GM12892 (cell line): ENCODE measurements around the gene MORC3.

Experiments used
- POLR2A ChIP-seq: IDR thresholded peaks from 2 replicates; pipeline ENCODE4 v1.6.1; 2011; ENCODE audit warnings: low read depth, low read length, control low read depth
- POLR2AphosphoS5 ChIP-seq: IDR thresholded peaks from 2 replicates; pipeline ENCODE4 v1.6.1; 2011; ENCODE audit warnings: low read depth, low read length, control low read depth
- TAF1 ChIP-seq: IDR thresholded peaks from 2 replicates; pipeline ENCODE4 v1.6.1; 2011; ENCODE audit warnings: low read depth, mild to moderate bottlenecking, control low read depth, low read length, borderline replicate concordance

GRCh38 chr21:36337099-36337509 lies 17.1 kb downstream of the MORC3 start:
- TF ChIP-seq POLR2AphosphoS5, result no peak
- no peak for TF ChIP-seq POLR2A
- TF ChIP-seq TAF1, result no peak
